ENCODE data around the gene PIF1. TPM values are rescaled to one million over a fixed set of nuclear protein-coding genes. Genes with fewer than 3 reads are reported as not detected.
"Not testable (repeated sequence)": the region's sequence is repeated elsewhere in the genome, so short reads cannot be mapped to it uniquely, and the experiment has no call there.

The PIF1 gene
- total RNA-seq, 2 experiments from 2014 or later = 56.8 to 66.1 TPM

- Mint-ChIP-seq H3K4me3 (no peak overlapping the region), H3K27ac (peak overlapping the region; percentile 31), H3K36me3 (ENCODE audit: low read depth) (peaks cover 22% of the 10 kb centered on the region), H3K9me3 (no peaks in the 10 kb centered on the region), H3K4me1 (peaks cover 2% of the 10 kb centered on the region), H3K27me3 (no peaks in the 10 kb centered on the region)
- CTCF ChIA-PET = interaction anchor here (0.6 to 2.2 kb wide), 6 partner anchors 9 to 239 kb away, joined by 3 to 5 read pairs (median 3); no protein-coding TSS in a partner anchor
- POLR2A ChIA-PET = no interaction called here
- DNase-seq = no peak
Measured at GRCh38 chr15:64816452-64816851, 9.0 kb downstream of the PIF1 start.

- CTCF ChIA-PET = interaction anchor here (0.7 to 1.1 kb wide), 5 partner anchors 9 to 485 kb away, joined by 3 to 4 read pairs (median 3); partner anchors contain the start of gene PIF1
- H3K27me3 Mint-ChIP-seq, H3K27ac Mint-ChIP-seq, H3K4me1 Mint-ChIP-seq, DNase-seq, H3K9me3 Mint-ChIP-seq, POLR2A ChIA-PET, H3K4me3 Mint-ChIP-seq: not testable (repeated sequence)
- H3K36me3 Mint-ChIP-seq (ENCODE audit: low read depth) = peaks cover 16% of the 10 kb centered on the region
Measured at GRCh38 chr15:64814965-64815364, 10.5 kb downstream of the PIF1 start.

GRCh38 chr15:64814283-64814682 lies 11.2 kb downstream of the PIF1 start:
- H3K27me3 Mint-ChIP-seq, H3K27ac Mint-ChIP-seq, H3K4me3 Mint-ChIP-seq, POLR2A ChIA-PET, H3K4me1 Mint-ChIP-seq, H3K9me3 Mint-ChIP-seq, DNase-seq: not testable (repeated sequence)
- H3K36me3 Mint-ChIP-seq (ENCODE audit: low read depth) = peaks cover 16% of the 10 kb centered on the region
- CTCF ChIA-PET = interaction anchor here (0.7 to 1.2 kb wide), 3 partner anchors 11 to 486 kb away, joined by 3 to 4 read pairs (median 3); partner anchors contain the start of gene PIF1

- CTCF ChIA-PET = interaction anchor here (1.2 to 1.3 kb wide), 2 partner anchors 11 to 92 kb away, joined by 3 to 4 read pairs; no protein-coding TSS in a partner anchor
- no peak overlapping the region for H3K27ac Mint-ChIP-seq
Measured at GRCh38 chr15:64813075-64813474, 12.4 kb downstream of the PIF1 start.

GRCh38 chr15:64810497-64811326 lies 14.7 kb downstream of the PIF1 start:
- no peak overlapping the region for H3K27ac Mint-ChIP-seq
- peaks cover 6% of the 10 kb centered on the region for H3K27me3 Mint-ChIP-seq
- DNase-seq = no peak
- H3K4me3 Mint-ChIP-seq = no peak overlapping the region
- H3K4me1 Mint-ChIP-seq = no peaks in the 10 kb centered on the region
- no peaks in the 10 kb centered on the region for H3K9me3 Mint-ChIP-seq
- POLR2A ChIA-PET = no interaction called here
- H3K36me3 Mint-ChIP-seq (ENCODE audit: low read depth) = no peaks in the 10 kb centered on the region
- CTCF ChIA-PET = interaction anchor here (0.6 to 3.0 kb wide), 7 partner anchors 12 to 259 kb away, joined by 3 to 8 read pairs (median 4); no protein-coding TSS in a partner anchor

More at GRCh38 chr15:64813075-64813474, 12.4 kb downstream of the PIF1 start:
- Mint-ChIP-seq H3K36me3 (ENCODE audit: low read depth) (peaks cover 8% of the 10 kb centered on the region), H3K4me1 (no peaks in the 10 kb centered on the region), H3K4me3 (no peak overlapping the region), H3K27me3 (peaks cover 6% of the 10 kb centered on the region), H3K9me3 (no peaks in the 10 kb centered on the region)
- no peak for DNase-seq
- POLR2A ChIA-PET = no interaction called here

GRCh38 chr15:64809649-64810496 lies 15.6 kb downstream of the PIF1 start:
- ChIA-PET CTCF (interaction anchor here (0.6 to 3.0 kb wide), 16 partner anchors 13 to 259 kb away, joined by 3 to 8 read pairs (median 3); partner anchors contain the start of gene PIF1), POLR2A (no interaction called here)
- Mint-ChIP-seq H3K9me3 (no peaks in the 10 kb centered on the region), H3K27ac (no peak overlapping the region), H3K4me3 (no peak overlapping the region), H3K4me1 (no peaks in the 10 kb centered on the region), H3K36me3 (ENCODE audit: low read depth) (no peaks in the 10 kb centered on the region), H3K27me3 (peaks cover 6% of the 10 kb centered on the region)
- peak; percentile 78 for DNase-seq

GRCh38 chr15:64808785-64809453 lies 16.5 kb downstream of the PIF1 start:
- H3K9me3 Mint-ChIP-seq = no peaks in the 10 kb centered on the region
- no peaks in the 10 kb centered on the region for H3K36me3 Mint-ChIP-seq (ENCODE audit: low read depth)
- H3K27ac Mint-ChIP-seq = no peak overlapping the region
- no peak overlapping the region for H3K4me3 Mint-ChIP-seq
- no peaks in the 10 kb centered on the region for H3K4me1 Mint-ChIP-seq
- POLR2A ChIA-PET = interaction anchor here (0.6 kb wide), 1 partner anchor 122 kb away, joined by 3 read pairs; no protein-coding TSS in a partner anchor
- no peak for DNase-seq
- CTCF ChIA-PET = interaction anchor here (0.6 to 3.0 kb wide), 13 partner anchors 14 to 180 kb away, joined by 3 to 8 read pairs (median 3); partner anchors contain the start of gene PIF1
- peaks cover 6% of the 10 kb centered on the region for H3K27me3 Mint-ChIP-seq

GRCh38 chr15:64807751-64808222 lies 17.7 kb downstream of the PIF1 start:
- Mint-ChIP-seq H3K27ac (no peak overlapping the region), H3K36me3 (ENCODE audit: low read depth) (no peaks in the 10 kb centered on the region), H3K4me1 (no peaks in the 10 kb centered on the region), H3K4me3 (no peak overlapping the region), H3K9me3 (no peaks in the 10 kb centered on the region), H3K27me3 (peaks cover 7% of the 10 kb centered on the region)
- no peak for DNase-seq
- POLR2A ChIA-PET = no interaction called here
- CTCF ChIA-PET = interaction anchor here (0.6 to 1.8 kb wide), 2 partner anchors 9 to 29 kb away, joined by 5 read pairs; no protein-coding TSS in a partner anchor

GRCh38 chr15:64807051-64807749 lies 18.2 kb downstream of the PIF1 start:
- no peaks in the 10 kb centered on the region for H3K9me3 Mint-ChIP-seq
- peaks cover 7% of the 10 kb centered on the region for H3K27me3 Mint-ChIP-seq
- no peak overlapping the region for H3K4me3 Mint-ChIP-seq
- ChIA-PET POLR2A (no interaction called here), CTCF (interaction anchor here (1.8 kb wide), 1 partner anchor 10 kb away, joined by 5 read pairs; no protein-coding TSS in a partner anchor)
- no peaks in the 10 kb centered on the region for H3K36me3 Mint-ChIP-seq (ENCODE audit: low read depth)
- no peaks in the 10 kb centered on the region for H3K4me1 Mint-ChIP-seq
- no peak for DNase-seq
- no peak overlapping the region for H3K27ac Mint-ChIP-seq

GRCh38 chr15:64806509-64806908 lies 18.9 kb downstream of the PIF1 start:
- ChIA-PET POLR2A (no interaction called here), CTCF (interaction anchor here (1.0 kb wide), 1 partner anchor 29 kb away, joined by 3 read pairs; no protein-coding TSS in a partner anchor)
- no peak overlapping the region for H3K4me3 Mint-ChIP-seq

GRCh38 chr15:64804619-64805018 lies 20.8 kb downstream of the PIF1 start:
- Mint-ChIP-seq H3K4me3 (no peak overlapping the region), H3K27ac (no peak overlapping the region), H3K27me3 (peaks cover 7% of the 10 kb centered on the region), H3K4me1 (no peaks in the 10 kb centered on the region), H3K36me3 (ENCODE audit: low read depth) (no peaks in the 10 kb centered on the region), H3K9me3 (no peaks in the 10 kb centered on the region)
- DNase-seq = no peak
- POLR2A ChIA-PET = no interaction called here
- CTCF ChIA-PET = interaction anchor here (0.5 to 1.2 kb wide), 3 partner anchors 18 to 320 kb away, joined by 3 to 5 read pairs (median 3); no protein-coding TSS in a partner anchor

More at GRCh38 chr15:64806509-64806908, 18.9 kb downstream of the PIF1 start:
- DNase-seq = no peak
- Mint-ChIP-seq H3K27me3 (peaks cover 7% of the 10 kb centered on the region), H3K27ac (no peak overlapping the region), H3K9me3 (no peaks in the 10 kb centered on the region), H3K36me3 (ENCODE audit: low read depth) (no peaks in the 10 kb centered on the region), H3K4me1 (no peaks in the 10 kb centered on the region)

All from activated CD4-positive, alpha-beta T cell treated with anti-CD3 and anti-CD28 coated beads, Interleukin-2, amount 10 ng/mL, durations not matched to agents 7 days and 5 days (primary cell).